Hepatocyte (in vitro differentiated cells): ENCODE data around the gene XXYLT1. TPM values are rescaled to one million over a fixed set of nuclear protein-coding genes. Genes with fewer than 3 reads are reported as not detected.

ENCODE experiments used
- DNase-seq: peaks from one replicate; pipeline ENCODE4 v3.0.0-alpha.2; 2016; ENCODE audit warnings: low spot score
- H2AFZ ChIP-seq: fragments of 200-600 bp; sonication (generic); 2 replicates; pipeline ENCODE4 v1.6.0; 2016; ENCODE audit warnings: antibody characterized with exemption, mild to moderate bottlenecking
- H3K27ac ChIP-seq: fragments of 200-600 bp; sonication (generic); 2 replicates; pipeline ENCODE4 v1.5.1; 2016; ENCODE audit warnings: mild to moderate bottlenecking
- H3K27me3 ChIP-seq: fragments of 200-600 bp; sonication (generic); 2 replicates; pipeline ENCODE4 v1.6.1; 2016
- H3K36me3 ChIP-seq: fragments of 200-600 bp; sonication (generic); replicated peaks from 2 replicates; pipeline ENCODE4 v1.5.1; 2016; ENCODE audit warnings: low read depth; ENCODE audit not compliant: insufficient read depth
- H3K4me1 ChIP-seq: fragments of 200-600 bp; sonication (generic); 2 replicates; pipeline ENCODE4 v1.5.1; 2016; ENCODE audit warnings: mild to moderate bottlenecking, moderate library complexity; ENCODE audit not compliant: insufficient read depth
- H3K4me2 ChIP-seq: fragments of 200-600 bp; sonication (generic); 2 replicates; pipeline ENCODE4 v1.6.0; 2016
- H3K4me3 ChIP-seq: fragments of 200-600 bp; sonication (generic); 2 replicates; pipeline ENCODE4 v1.5.1; 2016; ENCODE audit warnings: mild to moderate bottlenecking
- H3K79me2 ChIP-seq: fragments of 200-600 bp; sonication (generic); 2 replicates; pipeline ENCODE4 v1.6.0; 2017; ENCODE audit warnings: mild to moderate bottlenecking
- H3K9me2 ChIP-seq: fragments of 200-600 bp; sonication (generic); replicated peaks from 2 replicates; pipeline ENCODE4 v1.6.0; 2017; ENCODE audit warnings: mild to moderate bottlenecking; ENCODE audit not compliant: insufficient read depth
- H3K9me3 ChIP-seq: fragments of 200-600 bp; sonication (generic); 2 replicates; pipeline ENCODE4 v1.5.1; 2016; ENCODE audit warnings: low read depth, mild to moderate bottlenecking
- H4K20me1 ChIP-seq: fragments of 200-600 bp; sonication (generic); 2 replicates; pipeline ENCODE4 v1.6.0; 2016; ENCODE audit warnings: mild to moderate bottlenecking; ENCODE audit not compliant: insufficient read depth, poor library complexity, severe bottlenecking
- EZH2 ChIP-seq: fragments of 200-600 bp; sonication (generic); IDR thresholded peaks from 2 replicates; pipeline ENCODE4 v1.6.1; 2016; ENCODE audit warnings: antibody characterized with exemption, mild to moderate bottlenecking, borderline replicate concordance
- EZH2phosphoT487 ChIP-seq: fragments of 200-600 bp; sonication (generic); IDR thresholded peaks from one replicate; pipeline ENCODE4 v1.6.1; 2018; ENCODE audit warnings: antibody characterized with exemption, mild to moderate bottlenecking, low read depth, moderate library complexity; ENCODE audit not compliant: unreplicated experiment, severe bottlenecking
- WGBS: methylation state at CpG from one replicate; pipeline ENCODE4 v1.1.6; 2016; ENCODE audit warnings: low lambda C conversion rate; ENCODE audit errors: missing lambda C conversion rate; 5-methylcytosine and 5-hydroxymethylcytosine counted together
- polyA plus RNA-seq: library from polyadenylated mRNA; unstranded; fragments of >200 nt; fragmentation: Nextera tagmentation; extraction: Ambion mirVana; gene quantifications from 2 replicates; pipeline ENCODE4 v1.2.1, GENCODE V29; 2016
- total RNA-seq: library from RNA; depleted of rRNA; stranded (reverse); fragments of >200 nt; gene quantifications from 2 replicates; pipeline ENCODE4 v1.2.3, GENCODE V29; 2014
- TF ChIP-seq, protein P1 (sequence below): fragments of 200-600 bp; sonication (generic); IDR thresholded peaks from 2 replicates; pipeline ENCODE4 v1.5.1; 2016; ENCODE audit warnings: antibody characterized with exemption, mild to moderate bottlenecking; ENCODE audit not compliant: poor library complexity

The XXYLT1 gene
- total and polyA plus RNA-seq, 2 experiments from 2014 or later: 20.9 to 25.6 TPM

DNA sequence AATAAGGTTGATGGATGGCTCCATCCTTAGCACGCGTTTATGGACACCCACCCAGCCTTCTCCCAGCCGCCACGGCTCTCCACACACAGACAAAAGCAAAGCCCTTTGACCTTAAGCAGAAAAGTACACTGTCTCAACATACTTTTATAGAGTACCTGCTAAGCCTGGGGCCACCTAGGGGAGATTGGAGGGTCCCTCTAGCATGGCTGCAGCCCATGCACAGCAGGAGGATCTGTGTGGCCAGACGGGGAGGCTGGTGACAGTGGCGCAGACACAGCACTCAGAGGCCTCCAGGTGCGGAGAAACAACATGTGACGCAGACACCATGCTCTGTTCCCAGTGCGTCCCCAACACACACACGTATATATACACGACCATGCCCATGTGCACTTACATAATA, 174.9 kb downstream of the XXYLT1 start:
- 78% methylated on average over 11 of the region's 11 CpGs for WGBS
- Histone ChIP-seq H3K4me1 (peaks cover 11% of the 10 kb centered on the region), H3K9me2 (no peaks in the 10 kb centered on the region), H3K27me3 (no peaks in the 10 kb centered on the region), H3K4me3 (no peak overlapping the region), H3K9me3 (no peaks in the 10 kb centered on the region), H2AFZ (no peak overlapping the region), H3K4me2 (no peak overlapping the region), H3K36me3 (no peaks in the 10 kb centered on the region), H3K79me2 (no peaks in the 10 kb centered on the region), H4K20me1 (no peaks in the 10 kb centered on the region), H3K27ac (no peak overlapping the region)
- TF ChIP-seq EZH2phosphoT487 (no peak), EZH2 (no peak)
- TF ChIP-seq, protein P1, sequence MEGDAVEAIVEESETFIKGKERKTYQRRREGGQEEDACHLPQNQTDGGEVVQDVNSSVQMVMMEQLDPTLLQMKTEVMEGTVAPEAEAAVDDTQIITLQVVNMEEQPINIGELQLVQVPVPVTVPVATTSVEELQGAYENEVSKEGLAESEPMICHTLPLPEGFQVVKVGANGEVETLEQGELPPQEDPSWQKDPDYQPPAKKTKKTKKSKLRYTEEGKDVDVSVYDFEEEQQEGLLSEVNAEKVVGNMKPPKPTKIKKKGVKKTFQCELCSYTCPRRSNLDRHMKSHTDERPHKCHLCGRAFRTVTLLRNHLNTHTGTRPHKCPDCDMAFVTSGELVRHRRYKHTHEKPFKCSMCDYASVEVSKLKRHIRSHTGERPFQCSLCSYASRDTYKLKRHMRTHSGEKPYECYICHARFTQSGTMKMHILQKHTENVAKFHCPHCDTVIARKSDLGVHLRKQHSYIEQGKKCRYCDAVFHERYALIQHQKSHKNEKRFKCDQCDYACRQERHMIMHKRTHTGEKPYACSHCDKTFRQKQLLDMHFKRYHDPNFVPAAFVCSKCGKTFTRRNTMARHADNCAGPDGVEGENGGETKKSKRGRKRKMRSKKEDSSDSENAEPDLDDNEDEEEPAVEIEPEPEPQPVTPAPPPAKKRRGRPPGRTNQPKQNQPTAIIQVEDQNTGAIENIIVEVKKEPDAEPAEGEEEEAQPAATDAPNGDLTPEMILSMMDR: no peak
- no peak for DNase-seq

DNA sequence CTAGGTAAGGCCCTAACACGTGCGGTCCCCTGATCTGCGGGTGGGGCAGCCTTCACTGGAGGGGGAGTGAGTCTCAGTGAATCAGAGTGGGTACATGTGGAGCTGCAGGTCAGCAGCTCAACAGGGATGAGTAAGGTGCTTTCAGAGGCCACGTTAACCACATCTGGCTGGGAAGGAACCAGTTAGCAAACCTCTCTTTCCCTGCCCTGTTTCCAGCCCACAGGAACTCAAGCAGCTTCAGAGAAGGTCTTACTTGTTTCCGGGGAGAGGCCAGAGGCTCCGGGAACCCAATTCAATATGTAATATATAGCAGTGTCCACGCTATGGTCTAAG, 175.3 kb downstream of the XXYLT1 start:
- Histone ChIP-seq H3K79me2 (no peaks in the 10 kb centered on the region), H2AFZ (no peak overlapping the region), H3K4me3 (no peak overlapping the region), H3K9me3 (no peaks in the 10 kb centered on the region), H3K4me1 (peaks cover 11% of the 10 kb centered on the region), H3K4me2 (no peak overlapping the region), H3K9me2 (no peaks in the 10 kb centered on the region), H3K27ac (no peak overlapping the region), H3K36me3 (no peaks in the 10 kb centered on the region), H3K27me3 (no peaks in the 10 kb centered on the region), H4K20me1 (no peaks in the 10 kb centered on the region)
- DNase-seq: no peak
- TF ChIP-seq, protein P1: no peak
- TF ChIP-seq EZH2 (no peak), EZH2phosphoT487 (no peak)
- 91% methylated on average over 7 of the region's 7 CpGs for WGBS

DNA sequence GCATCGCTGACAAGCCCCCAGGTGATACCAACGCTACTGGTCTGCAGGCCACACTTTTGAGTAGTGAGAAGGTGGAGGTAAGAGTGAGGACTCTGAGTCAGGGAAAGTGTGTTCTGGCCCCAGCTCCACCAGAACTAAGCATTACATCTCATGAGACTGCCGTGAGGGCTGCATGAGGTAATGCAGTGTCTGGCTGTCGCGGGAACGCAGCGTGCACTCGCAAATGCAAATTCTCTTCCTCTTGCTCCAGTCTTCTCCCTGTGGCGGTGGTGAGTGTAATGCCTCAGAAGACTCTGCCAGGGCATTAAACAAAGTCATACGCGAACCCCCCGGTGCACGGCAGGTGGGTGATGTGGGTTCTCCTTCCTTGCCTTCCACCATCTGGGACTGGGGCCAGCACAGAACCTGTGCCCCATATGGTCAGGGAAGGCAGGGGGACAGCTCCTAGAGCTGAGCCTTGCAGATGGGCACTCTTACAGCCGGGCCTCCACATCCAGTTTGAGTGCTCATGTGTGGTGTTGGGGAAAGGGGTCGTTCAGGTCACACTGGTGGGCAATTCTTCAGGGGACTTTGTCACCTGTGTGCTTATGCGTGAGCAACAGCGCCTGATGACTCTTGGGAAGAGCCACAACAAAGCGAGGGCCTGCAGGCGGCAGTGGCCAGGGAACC, 175.8 kb downstream of the XXYLT1 start:
- WGBS: 94% methylated on average over 19 of the region's 19 CpGs
- Histone ChIP-seq H4K20me1 (no peaks in the 10 kb centered on the region), H3K4me1 (peaks cover 11% of the 10 kb centered on the region), H3K4me2 (no peak overlapping the region), H3K4me3 (no peak overlapping the region), H3K27ac (no peak overlapping the region), H3K9me2 (no peaks in the 10 kb centered on the region), H3K79me2 (no peaks in the 10 kb centered on the region), H3K27me3 (no peaks in the 10 kb centered on the region), H2AFZ (no peak overlapping the region), H3K36me3 (no peaks in the 10 kb centered on the region), H3K9me3 (no peaks in the 10 kb centered on the region)
- no peak for DNase-seq
- no peak for TF ChIP-seq EZH2phosphoT487
- no peak for TF ChIP-seq EZH2
- TF ChIP-seq, protein P1: no peak
